NCI-H128 (cell line): ENCODE results near the gene BICD2.
"Not testable (repeated sequence)": the region's sequence is repeated elsewhere in the genome, so short reads cannot be mapped to it uniquely, and the experiment has no call there.

Source experiments
- DNase-seq: peaks from one replicate; lab custom pipeline; 2025; ENCODE audit not compliant: unreplicated experiment; lab: John Stamatoyannopoulos, UW

Gene BICD2

GRCh38 chr9:92764381-92764987 is at the start of gene BICD2:
BICD2 (minus strand) TSS chr9:92764833; CDS start chr9:92764744, 89 bp downstream.
- no peak for DNase-seq

GRCh38 chr9:92809629-92810326 is 45.1 kb upstream of the BICD2 start:
- DNase-seq, result not testable (repeated sequence)

GRCh38 chr9:92808726-92809451 is 44.3 kb upstream of the BICD2 start:
- DNase-seq, result peak; percentile 31

- DNase-seq, result peak; percentile 13
Observed at GRCh38 chr9:92807757-92808725, 43.4 kb upstream of the BICD2 start.

GRCh38 chr9:92807031-92807756 is 42.6 kb upstream of the BICD2 start:
- DNase-seq, result no peak

GRCh38 chr9:92804727-92805126 is 40.1 kb upstream of the BICD2 start:
- no peak for DNase-seq

GRCh38 chr9:92798358-92798757 is 33.7 kb upstream of the BICD2 start:
- DNase-seq, result no peak

- DNase-seq, result not testable (repeated sequence)
Observed at GRCh38 chr9:92796337-92796804, 31.7 kb upstream of the BICD2 start.

GRCh38 chr9:92795598-92796336 is 31.1 kb upstream of the BICD2 start:
- no peak for DNase-seq

- DNase-seq, result no peak
Observed at GRCh38 chr9:92795000-92795399, 30.4 kb upstream of the BICD2 start.

GRCh38 chr9:92794426-92794825 is 29.8 kb upstream of the BICD2 start:
- no peak for DNase-seq

- peak; percentile 67 for DNase-seq
Observed at GRCh38 chr9:92790542-92791527, 26.2 kb upstream of the BICD2 start.

- no peak for DNase-seq
Observed at GRCh38 chr9:92786298-92786697, 21.7 kb upstream of the BICD2 start.

GRCh38 chr9:92781899-92782298 is 17.3 kb upstream of the BICD2 start:
- no peak for DNase-seq

- DNase-seq, result no peak
Observed at GRCh38 chr9:92780206-92780605, 15.6 kb upstream of the BICD2 start.

GRCh38 chr9:92775466-92775865 is 10.8 kb upstream of the BICD2 start:
- DNase-seq, result no peak

- no peak for DNase-seq
Observed at GRCh38 chr9:92774274-92774673, 9.6 kb upstream of the BICD2 start.

GRCh38 chr9:92773810-92774209 is 9.2 kb upstream of the BICD2 start:
- no peak for DNase-seq
